Prostate gland (tissue), 2 donors: ENCODE data around the gene SCLY. TPM values are rescaled to one million over a fixed set of nuclear protein-coding genes. Genes with fewer than 3 reads are reported as not detected.
"Not testable (repeated sequence)": the region's sequence is repeated elsewhere in the genome, so short reads cannot be mapped to it uniquely, and the experiment has no call there.

Experiments used
- DNase-seq: peaks from one replicate; pipeline ENCODE4 v3.0.0-alpha.2; 2019; ENCODE audit warnings: low spot score
- H3K27ac ChIP-seq, 2 donors: fragments of 200-600 bp; sonication (generic); 2 replicates each; pipeline ENCODE4 v1.5.1; 2017 to 2019
- H3K27me3 ChIP-seq: fragments of 200-600 bp; sonication (generic); replicated peaks from 2 replicates; pipeline ENCODE4 v1.5.1; 2019; ENCODE audit not compliant: insufficient read depth
- H3K36me3 ChIP-seq, 2 donors: fragments of 200-600 bp; sonication (generic); 1 replicate in 1 of 2; 2 replicates in 1 of 2; pipeline versions ENCODE4 v1.5.1 to v1.8.1; 2017 to 2019
- H3K4me1 ChIP-seq: fragments of 200-600 bp; sonication (generic); replicated peaks from 2 replicates; pipeline ENCODE4 v1.5.1; 2019
- H3K4me3 ChIP-seq, 2 donors: fragments of 200-600 bp; sonication (generic); 2 replicates each; pipeline ENCODE4 v1.5.1; 2017 to 2019
- H3K9me3 ChIP-seq: fragments of 200-600 bp; sonication (generic); 2 replicates; pipeline ENCODE4 v1.5.1; 2017
- CTCF ChIP-seq, 4 experiments: fragments of 200-600 bp in 2 of 4; fragments of 450-650 bp in 2 of 4; sonication (generic) in 2 of 4; IDR thresholded peaks; 1 replicate in 3 of 4; 2 replicates in 1 of 4; pipeline ENCODE4 v1.5.1; 2016 to 2019; ENCODE audit warnings: antibody characterized with exemption in 4 of 4, mild to moderate bottlenecking in 2 of 4, moderate library complexity in 2 of 4
- POLR2A ChIP-seq: fragments of 450-650 bp; IDR thresholded peaks from one replicate; pipeline ENCODE4 v1.6.1; 2016; ENCODE audit warnings: antibody characterized with exemption, mild to moderate bottlenecking
- POLR2AphosphoS5 ChIP-seq: sonication (generic); formaldehyde crosslinking; IDR thresholded peaks from one replicate; pipeline ENCODE4 v1.6.1; 2017; ENCODE audit warnings: antibody characterized with exemption
- WGBS: methylation state at CpG from one replicate; pipeline ENCODE4 v1.1.5; 2018; 5-methylcytosine and 5-hydroxymethylcytosine counted together
- intact Hi-C: fragments of 100-400 bp; cut with DNase I; formaldehyde crosslinking; loops from one replicate; pipeline ENCODE4 v1.14.2; 2022
- total RNA-seq, 2 donors: library from RNA; depleted of rRNA; stranded (reverse); fragments of >200 nt; gene quantifications; one replicate each; pipeline ENCODE4 v1.1.0, GENCODE V29; 2016

Gene SCLY
- total RNA-seq, 2 donors from 2014 or later: 11.5 to 16.1 TPM

- no peak overlapping the region for H3K4me3 ChIP-seq
- intact Hi-C loops: no loop called here
- H3K27me3 ChIP-seq: no peaks in the 10 kb centered on the region
- no peak for DNase-seq
- H3K27ac ChIP-seq: no peak overlapping the region
- H3K9me3 ChIP-seq: no peaks in the 10 kb centered on the region
- H3K36me3 ChIP-seq: peaks cover 4 to 5% of the 10 kb centered on the region in 2 donors
- TF ChIP-seq POLR2A (no peak), CTCF (IDR thresholded peaks at IDR 0.05) (no peak), POLR2AphosphoS5 (no peak)
- WGBS: 86% methylated on average over 18 of the region's 18 CpGs
- H3K4me1 ChIP-seq: peaks cover 4% of the 10 kb centered on the region
Observed at GRCh38 chr2:238065071-238065846, 4.5 kb downstream of the SCLY start.

- H3K27me3 ChIP-seq: no peaks in the 10 kb centered on the region
- TF ChIP-seq POLR2AphosphoS5 (no peak), POLR2A (no peak), CTCF (IDR thresholded peaks at IDR 0.05) (no peak)
- peaks cover 4% of the 10 kb centered on the region for H3K4me1 ChIP-seq
- H3K4me3 ChIP-seq: no peak overlapping the region
- peaks cover 4 to 5% of the 10 kb centered on the region in 2 donors for H3K36me3 ChIP-seq
- H3K27ac ChIP-seq: no peak overlapping the region
- no peaks in the 10 kb centered on the region for H3K9me3 ChIP-seq
- no peak for DNase-seq
- intact Hi-C loops: no loop called here
- WGBS: 83% methylated on average over 9 of the region's 9 CpGs
Observed at GRCh38 chr2:238066218-238066617, 5.4 kb downstream of the SCLY start.

- H3K4me1 ChIP-seq, DNase-seq, H3K27me3 ChIP-seq, H3K4me3 ChIP-seq, H3K27ac ChIP-seq, intact Hi-C loops, H3K36me3 ChIP-seq, H3K9me3 ChIP-seq: not testable (repeated sequence)
- WGBS: 94% methylated on average over 7 of the region's 7 CpGs
Observed at GRCh38 chr2:238066718-238067117, 5.9 kb downstream of the SCLY start.

GRCh38 chr2:238067939-238068338 is 7.1 kb downstream of the SCLY start:
- intact Hi-C loops: no loop called here
- H3K27ac ChIP-seq: no peak overlapping the region
- TF ChIP-seq POLR2AphosphoS5: no peak
- no peak for TF ChIP-seq POLR2A
- no peak for TF ChIP-seq CTCF (IDR thresholded peaks at IDR 0.05)
- H3K27me3 ChIP-seq: no peaks in the 10 kb centered on the region
- DNase-seq: no peak
- peaks cover 4 to 5% of the 10 kb centered on the region in 2 donors for H3K36me3 ChIP-seq
- H3K4me1 ChIP-seq: no peaks in the 10 kb centered on the region
- H3K9me3 ChIP-seq: no peaks in the 10 kb centered on the region
- H3K4me3 ChIP-seq: no peak overlapping the region
- WGBS: 94% methylated on average over 7 of the region's 7 CpGs

GRCh38 chr2:238069021-238069709 is 8.4 kb downstream of the SCLY start:
- 93% methylated on average over 10 of the region's 10 CpGs for WGBS
- no peak overlapping the region for H3K4me3 ChIP-seq

More at GRCh38 chr2:238069021-238069709, 8.4 kb downstream of the SCLY start:
- no peaks in the 10 kb centered on the region for H3K9me3 ChIP-seq
- no peaks in the 10 kb centered on the region for H3K27me3 ChIP-seq
- intact Hi-C loops: no loop called here
- no peaks in the 10 kb centered on the region for H3K4me1 ChIP-seq
- peaks cover 4 to 5% of the 10 kb centered on the region in 2 donors for H3K36me3 ChIP-seq
- TF ChIP-seq CTCF (IDR thresholded peaks at IDR 0.05): no peak
- DNase-seq: no peak
- no peak overlapping the region for H3K27ac ChIP-seq
